Subcutaneous adipose tissue (tissue), 4 donors: Measurements from ENCODE around the gene OIT3. TPM values are rescaled to one million over a fixed set of nuclear protein-coding genes. Genes with fewer than 3 reads are reported as not detected.

ENCODE experiments used
- total RNA-seq, 4 donors: library from RNA; depleted of rRNA; stranded (reverse); fragments of >200 nt; gene quantifications; one replicate each; pipeline ENCODE4 v1.1.0, GENCODE V29; 2016
- TF ChIP-seq, protein P1 (sequence below): fragments of 450-650 bp; IDR thresholded peaks from one replicate; pipeline ENCODE4 v1.5.1; 2016; ENCODE audit warnings: low read depth, mild to moderate bottlenecking, control low read depth, antibody characterized with exemption, moderate library complexity

The OIT3 gene
- total RNA-seq, 4 donors from 2014 or later, result not detected

DNA sequence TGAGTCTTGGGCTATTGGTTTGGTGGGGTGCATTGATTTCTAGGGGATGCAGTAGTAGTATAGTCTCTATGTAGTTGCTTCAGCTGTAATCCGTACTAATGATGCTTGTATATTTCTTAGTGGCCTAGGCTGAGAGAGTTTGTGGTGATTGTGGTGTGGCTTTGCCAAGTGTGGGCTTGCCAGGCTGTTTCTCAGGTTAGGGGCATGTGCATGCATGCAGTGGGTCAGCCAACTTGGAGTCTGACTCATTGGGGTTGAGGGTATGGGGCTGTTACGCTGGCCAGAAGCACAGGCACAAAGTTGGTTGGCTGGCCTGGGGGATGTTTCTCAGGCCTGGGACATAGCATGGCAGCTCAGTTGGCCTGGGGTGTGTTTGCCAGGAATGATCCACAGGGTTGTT is 86.8 kb downstream of the OIT3 start:
- TF ChIP-seq, protein P1, sequence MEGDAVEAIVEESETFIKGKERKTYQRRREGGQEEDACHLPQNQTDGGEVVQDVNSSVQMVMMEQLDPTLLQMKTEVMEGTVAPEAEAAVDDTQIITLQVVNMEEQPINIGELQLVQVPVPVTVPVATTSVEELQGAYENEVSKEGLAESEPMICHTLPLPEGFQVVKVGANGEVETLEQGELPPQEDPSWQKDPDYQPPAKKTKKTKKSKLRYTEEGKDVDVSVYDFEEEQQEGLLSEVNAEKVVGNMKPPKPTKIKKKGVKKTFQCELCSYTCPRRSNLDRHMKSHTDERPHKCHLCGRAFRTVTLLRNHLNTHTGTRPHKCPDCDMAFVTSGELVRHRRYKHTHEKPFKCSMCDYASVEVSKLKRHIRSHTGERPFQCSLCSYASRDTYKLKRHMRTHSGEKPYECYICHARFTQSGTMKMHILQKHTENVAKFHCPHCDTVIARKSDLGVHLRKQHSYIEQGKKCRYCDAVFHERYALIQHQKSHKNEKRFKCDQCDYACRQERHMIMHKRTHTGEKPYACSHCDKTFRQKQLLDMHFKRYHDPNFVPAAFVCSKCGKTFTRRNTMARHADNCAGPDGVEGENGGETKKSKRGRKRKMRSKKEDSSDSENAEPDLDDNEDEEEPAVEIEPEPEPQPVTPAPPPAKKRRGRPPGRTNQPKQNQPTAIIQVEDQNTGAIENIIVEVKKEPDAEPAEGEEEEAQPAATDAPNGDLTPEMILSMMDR, result no peak

- TF ChIP-seq, protein P1, result no peak
These were observed 87.7 kb downstream of the OIT3 start for GRCh38 chr10:72981028-72981881.

- TF ChIP-seq, protein P1, result no peak
These were observed 88.5 kb downstream of the OIT3 start for GRCh38 chr10:72981882-72982529.

Other genes with a start within 250 kb of the OIT3 start
- 10 to 100 TPM; 14.1 to 18.1 (median 15.8) TPM for gene MCU, start 201.6 kb upstream of the OIT3 start, total RNA-seq
- gene PLA2G12B, start 61.1 kb downstream of the OIT3 start, total RNA-seq, result not detected
- 10 to 100 TPM; 20.3 to 43.4 (median 34.6) TPM for gene P4HA1, start 203.1 kb downstream of the OIT3 start, total RNA-seq
- 1 to 10 TPM; 2.1 to 9.0 (median 2.7) TPM for gene NUDT13, start 216.7 kb downstream of the OIT3 start, total RNA-seq